Natural killer cell (primary cell): ENCODE results near the gene SLC25A13. TPM values are rescaled to one million over a fixed set of nuclear protein-coding genes. Genes with fewer than 3 reads are reported as not detected.

Source experiments
- ATAC-seq, 3 donors: fragments of 150-1000 bp in 2 of 3; fragments of 200-7000 bp in 1 of 3; cut with Tn5 transposase; 1 replicate in 1 of 3; 2 replicates in 2 of 3; pipeline ENCODE4 v1.10.0; 2021; ENCODE audit warnings: mild to moderate bottlenecking in 2 of 3, moderate library complexity in 2 of 3
- DNase-seq, 2 donors: peaks; one replicate each; pipeline versions ENCODE4 v3.0.0 to v3.0.0-alpha.2; 2013 to 2021; ENCODE audit warnings: mixed read lengths in 1 of 2
- H3K27ac ChIP-seq: one replicate; pipeline ENCODE4 v1.5.1; 2013; ENCODE audit warnings: mild to moderate bottlenecking, low read length
- H3K27me3 ChIP-seq: one replicate; pipeline ENCODE4 v1.6.1; 2013; ENCODE audit warnings: low read length; ENCODE audit not compliant: control insufficient read depth, insufficient read depth
- H3K36me3 ChIP-seq: one replicate; pipeline ENCODE4 v1.6.1; 2013; ENCODE audit warnings: low read length; ENCODE audit not compliant: control insufficient read depth, insufficient read depth
- H3K4me1 ChIP-seq: one replicate; pipeline ENCODE4 v1.6.1; 2013; ENCODE audit warnings: low read length; ENCODE audit not compliant: control insufficient read depth, insufficient read depth
- H3K4me3 ChIP-seq: one replicate; pipeline ENCODE4 v1.5.1; 2013; ENCODE audit warnings: low read length
- H3K9me3 ChIP-seq: one replicate; pipeline ENCODE4 v1.6.1; 2013; ENCODE audit warnings: low read length; ENCODE audit not compliant: control insufficient read depth, insufficient read depth
- H3K27ac Mint-ChIP-seq, 2 donors: one replicate each; pipeline ENCODE4 v1.8.0; 2022; ENCODE audit warnings: mild to moderate bottlenecking in 2 of 2, mixed read lengths in 2 of 2, moderate library complexity in 1 of 2
- H3K27me3 Mint-ChIP-seq, 2 donors: one replicate each; pipeline ENCODE4 v1.8.0; 2022; ENCODE audit warnings: low read depth in 2 of 2, mixed read lengths in 2 of 2
- H3K36me3 Mint-ChIP-seq: one replicate; pipeline ENCODE4 v1.8.0; 2022; ENCODE audit warnings: mixed read lengths
- H3K4me1 Mint-ChIP-seq, 2 donors: one replicate each; pipeline ENCODE4 v1.8.0; 2022; ENCODE audit warnings: mixed read lengths in 2 of 2
- H3K4me3 Mint-ChIP-seq: one replicate; pipeline ENCODE4 v1.8.0; 2022; ENCODE audit warnings: mild to moderate bottlenecking, moderate library complexity, mixed read lengths
- H3K9me3 Mint-ChIP-seq, 2 donors: one replicate each; pipeline ENCODE4 v1.8.0; 2022; ENCODE audit warnings: mixed read lengths in 2 of 2
- WGBS: methylation state at CpG from one replicate; pipeline ENCODE4 v1.1.7; 2013; ENCODE audit warnings: missing lambda C conversion rate; ENCODE audit not compliant: insufficient coverage; 5-methylcytosine and 5-hydroxymethylcytosine counted together
- intact Hi-C: fragments of 100-400 bp; cut with micrococcal nuclease; formaldehyde crosslinking; loops from one replicate; pipeline ENCODE4 v1.14.2; 2022
- total RNA-seq, 4 donors: library from RNA; stranded (reverse); fragments of 120-200 nt in 1 of 4; gene quantifications; one replicate each; pipeline versions ENCODE4 v1.2.3 to v1.2.4, GENCODE V29; 2013 to 2022
- TF ChIP-seq, protein P1 (sequence below): fragments of 200-600 bp; IDR thresholded peaks from one replicate; pipeline ENCODE4 v1.8.0; 2022; ENCODE audit warnings: antibody characterized with exemption

SLC25A13 gene
- total RNA-seq, 3 donors from 2014 or later (not counting 1 experiment from before 2014, with no cell fraction given) = 16.9 to 20.8 (median 20.5) TPM

DNA sequence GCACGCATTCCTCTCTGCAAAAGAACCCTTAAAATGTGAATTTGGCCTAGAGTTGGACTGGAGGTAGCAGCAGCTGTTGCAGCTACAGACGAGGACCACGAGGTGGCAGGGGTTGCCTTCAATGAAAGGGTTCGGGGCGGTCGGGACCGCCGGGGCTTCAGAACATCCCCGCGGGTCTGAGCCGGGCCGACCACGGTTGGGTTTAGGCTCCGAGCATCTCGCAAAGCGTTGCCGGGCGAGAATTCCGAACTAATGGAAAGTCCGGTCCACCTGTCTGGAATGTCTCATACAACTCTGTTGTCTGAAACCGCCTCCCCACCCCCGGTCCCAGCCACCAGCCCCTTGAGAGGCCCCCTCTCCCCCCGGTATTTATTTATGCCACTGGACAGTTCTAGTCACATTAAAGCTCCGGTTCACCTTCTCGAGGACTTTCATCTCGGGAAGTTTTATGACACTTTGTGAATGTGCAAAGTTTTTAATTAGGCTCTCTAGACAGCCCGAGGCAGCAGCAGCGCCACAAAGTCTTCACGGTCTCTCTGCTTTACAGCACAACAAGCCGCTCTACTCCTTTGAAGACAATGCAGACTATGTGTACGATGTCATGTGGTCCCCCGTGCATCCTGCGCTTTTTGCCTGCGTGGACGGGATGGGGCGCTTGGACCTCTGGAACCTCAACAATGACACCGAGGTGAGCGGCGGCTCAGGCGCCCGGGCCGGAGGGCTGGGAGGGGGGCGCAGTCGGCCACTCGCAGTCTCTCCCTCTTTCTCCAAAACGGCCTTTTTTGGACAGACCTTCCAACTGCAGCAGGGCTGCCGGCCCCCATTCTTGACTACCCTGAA lies 246.2 kb downstream of the SLC25A13 start:
- peaks cover 10% of the 10 kb centered on the region for H3K4me1 ChIP-seq
- ATAC-seq = peak; percentile 76 to 94 (median 77)
- H3K9me3 ChIP-seq = no peaks in the 10 kb centered on the region
- WGBS = 3% methylated on average over 47 of the region's 47 CpGs
- no peak overlapping the region for H3K27ac Mint-ChIP-seq
- H3K36me3 ChIP-seq = no peaks in the 10 kb centered on the region
- DNase-seq = peak; percentile 26 to 66
- H3K4me3 ChIP-seq = peak overlapping the region; percentile 19
- no peaks in the 10 kb centered on the region for H3K9me3 Mint-ChIP-seq
- H3K4me1 Mint-ChIP-seq = peaks cover 10 to 11% of the 10 kb centered on the region in 2 donors
- peaks cover 23 to 44% of the 10 kb centered on the region in 2 donors for H3K27me3 Mint-ChIP-seq
- intact Hi-C loops = loop anchor here (1.0 kb wide), 1 partner anchor 952 kb away; no protein-coding TSS in a partner anchor
- TF ChIP-seq, protein P1, sequence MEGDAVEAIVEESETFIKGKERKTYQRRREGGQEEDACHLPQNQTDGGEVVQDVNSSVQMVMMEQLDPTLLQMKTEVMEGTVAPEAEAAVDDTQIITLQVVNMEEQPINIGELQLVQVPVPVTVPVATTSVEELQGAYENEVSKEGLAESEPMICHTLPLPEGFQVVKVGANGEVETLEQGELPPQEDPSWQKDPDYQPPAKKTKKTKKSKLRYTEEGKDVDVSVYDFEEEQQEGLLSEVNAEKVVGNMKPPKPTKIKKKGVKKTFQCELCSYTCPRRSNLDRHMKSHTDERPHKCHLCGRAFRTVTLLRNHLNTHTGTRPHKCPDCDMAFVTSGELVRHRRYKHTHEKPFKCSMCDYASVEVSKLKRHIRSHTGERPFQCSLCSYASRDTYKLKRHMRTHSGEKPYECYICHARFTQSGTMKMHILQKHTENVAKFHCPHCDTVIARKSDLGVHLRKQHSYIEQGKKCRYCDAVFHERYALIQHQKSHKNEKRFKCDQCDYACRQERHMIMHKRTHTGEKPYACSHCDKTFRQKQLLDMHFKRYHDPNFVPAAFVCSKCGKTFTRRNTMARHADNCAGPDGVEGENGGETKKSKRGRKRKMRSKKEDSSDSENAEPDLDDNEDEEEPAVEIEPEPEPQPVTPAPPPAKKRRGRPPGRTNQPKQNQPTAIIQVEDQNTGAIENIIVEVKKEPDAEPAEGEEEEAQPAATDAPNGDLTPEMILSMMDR = peak; percentile 68
- H3K4me3 Mint-ChIP-seq = peak overlapping the region; percentile 82
- H3K27ac ChIP-seq = no peak overlapping the region
- H3K27me3 ChIP-seq = peaks cover 16% of the 10 kb centered on the region
- no peaks in the 10 kb centered on the region for H3K36me3 Mint-ChIP-seq

DNA sequence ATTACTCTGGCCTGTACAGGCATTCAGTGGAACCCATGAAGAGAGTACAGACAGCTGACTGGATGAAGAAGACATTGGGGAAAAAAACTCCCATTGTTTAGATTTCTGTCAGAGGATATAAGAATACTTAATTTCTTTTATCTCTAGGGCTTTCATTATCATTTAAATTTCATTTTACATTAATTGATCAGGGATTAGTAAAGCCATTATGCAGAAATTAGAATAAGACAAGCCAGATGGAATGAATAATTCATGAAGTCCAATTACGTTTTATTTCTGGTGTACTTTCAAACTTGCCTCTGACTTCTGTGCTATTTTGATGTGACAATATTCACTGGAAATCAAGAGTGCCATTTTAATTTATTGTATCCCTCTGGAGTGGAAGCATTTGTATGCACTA lies 247.0 kb downstream of the SLC25A13 start:
- Mint-ChIP-seq H3K4me1 (peaks cover 10 to 11% of the 10 kb centered on the region in 2 donors), H3K27me3 (peaks cover 19 to 37% of the 10 kb centered on the region in 2 donors), H3K27ac (no peak overlapping the region), H3K9me3 (no peaks in the 10 kb centered on the region), H3K4me3 (no peak overlapping the region), H3K36me3 (no peaks in the 10 kb centered on the region)
- Histone ChIP-seq H3K4me1 (peaks cover 10% of the 10 kb centered on the region), H3K4me3 (no peak overlapping the region), H3K27me3 (peaks cover 11% of the 10 kb centered on the region), H3K27ac (no peak overlapping the region), H3K9me3 (no peaks in the 10 kb centered on the region), H3K36me3 (no peaks in the 10 kb centered on the region)
- TF ChIP-seq, protein P1 = no peak
- intact Hi-C loops = loop anchor here (1.0 kb wide), 1 partner anchor 952 kb away; no protein-coding TSS in a partner anchor
- DNase-seq = no peak
- WGBS = 87% methylated on average over 1 of the region's 1 CpG
- ATAC-seq = no peak
